ENCODE data around the gene DCN. TPM values are rescaled to one million over a fixed set of nuclear protein-coding genes. Genes with fewer than 3 reads are reported as not detected.
A peak's percentile ranks its signal among the peaks of the same experiment; 100 is the strongest.

The DCN gene
- total and polyA plus RNA-seq, 7 donors: 41.2 to 1,612 (median 675) TPM

DNA sequence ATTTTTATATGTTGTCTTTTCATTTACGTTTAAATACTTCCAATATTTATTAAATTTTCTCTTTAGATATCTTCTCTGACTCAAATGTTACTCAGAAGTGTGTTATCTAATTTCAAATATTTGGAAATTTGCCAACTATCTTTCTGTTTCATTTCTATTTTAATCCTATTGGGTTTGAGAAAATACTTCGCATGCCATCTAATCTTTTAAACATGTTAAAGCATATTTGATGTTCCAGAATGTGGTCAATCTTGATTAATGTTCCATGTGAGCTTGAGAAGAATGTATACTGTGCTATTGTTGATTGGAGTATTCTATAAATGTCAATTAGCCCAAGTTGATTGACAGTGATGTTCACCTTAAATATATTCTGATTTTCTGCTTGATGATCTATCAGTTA, 11.9 kb upstream of the DCN start:
- no peak for DNase-seq
- H3K9me3 ChIP-seq: no peaks in the 10 kb centered on the region
- H3K36me3 ChIP-seq: no peaks in the 10 kb centered on the region
- H3K27me3 ChIP-seq: no peaks in the 10 kb centered on the region
- TF ChIP-seq EP300 (IDR thresholded peaks at IDR 0.05) (no peak), POLR2A (IDR thresholded peaks at IDR 0.05) (no peak), CTCF (IDR thresholded peaks at IDR 0.05) (no peak)
- H3K27ac ChIP-seq: no peak overlapping the region
- no peaks in the 10 kb centered on the region for H3K4me1 ChIP-seq
- 87 to 90% methylated on average over 2 of the region's 2 CpGs for WGBS, 2 donors
- H3K4me3 ChIP-seq: no peak overlapping the region
- intact Hi-C loops (cut with DNase I): no loop called here

- Histone ChIP-seq H3K9me3 (no peaks in the 10 kb centered on the region), H3K4me3 (no peak overlapping the region), H3K27ac (no peak overlapping the region), H3K36me3 (no peaks in the 10 kb centered on the region), H3K4me1 (peaks cover 0 to 11% (median 4%) of the 10 kb centered on the region in 4 donors), H3K27me3 (no peaks in the 10 kb centered on the region)
- DNase-seq: no peak
- no peak for TF ChIP-seq POLR2A (IDR thresholded peaks at IDR 0.05)
- TF ChIP-seq CTCF (IDR thresholded peaks at IDR 0.05): no peak
- TF ChIP-seq POLR2AphosphoS5 (IDR thresholded peaks at IDR 0.05): no peak
- TF ChIP-seq EP300 (IDR thresholded peaks at IDR 0.05): no peak
- 69 to 78% methylated on average over 2 of the region's 2 CpGs for WGBS, 2 donors
- intact Hi-C loops (cut with DNase I): no loop called here
Observed at GRCh38 chr12:91191513-91192111, 9.0 kb upstream of the DCN start.

DNA sequence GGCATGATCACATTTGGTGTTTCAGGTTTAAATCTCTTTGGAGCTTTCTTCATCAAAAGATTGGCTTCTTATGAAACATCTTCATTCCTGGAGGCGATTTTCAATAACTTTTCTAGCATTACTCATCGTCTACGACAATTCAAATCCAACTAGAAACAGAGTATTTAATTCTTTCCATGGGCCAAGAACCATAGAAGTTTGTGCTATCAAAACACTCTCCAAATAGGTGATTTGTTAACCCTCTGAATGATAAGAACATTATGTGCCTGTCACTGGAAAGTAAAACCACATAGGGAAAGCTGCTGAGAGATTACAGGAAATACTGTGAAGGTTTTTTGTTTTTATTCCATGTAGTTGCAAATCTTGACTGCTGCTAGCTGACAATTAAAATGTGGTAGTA, 6.9 kb upstream of the DCN start:
- intact Hi-C loops (cut with DNase I): loop anchor here (5.0 kb wide), 1 partner anchor 47 kb away; no protein-coding TSS in a partner anchor
- H3K4me1 ChIP-seq: peaks cover 0 to 25% (median 17%) of the 10 kb centered on the region in 4 donors
- H3K9me3 ChIP-seq: no peaks in the 10 kb centered on the region
- H3K36me3 ChIP-seq: no peaks in the 10 kb centered on the region
- no peak overlapping the region for H3K4me3 ChIP-seq
- WGBS, 2 donors: 82 to 87% methylated on average over 3 of the region's 3 CpGs
- TF ChIP-seq POLR2AphosphoS5 (IDR thresholded peaks at IDR 0.05) (peak in 2 of 4 donors; percentile 43 to 48), EP300 (IDR thresholded peaks at IDR 0.05) (no peak)
- peak overlapping the region in 3 of 4 donors; percentile 25 to 40 (median 34) for H3K27ac ChIP-seq
- no peaks in the 10 kb centered on the region for H3K27me3 ChIP-seq
- DNase-seq: no peak

- Histone ChIP-seq H3K9me3 (no peaks in the 10 kb centered on the region), H3K4me1 (peaks cover 0 to 28% (median 20%) of the 10 kb centered on the region in 4 donors), H3K27me3 (no peaks in the 10 kb centered on the region), H3K4me3 (no peak overlapping the region), H3K27ac (peak overlapping the region in 2 of 4 donors; percentile 34 to 40), H3K36me3 (no peaks in the 10 kb centered on the region)
- DNase-seq: no peak
- intact Hi-C loops (cut with DNase I): loop anchor here (5.0 kb wide), 1 partner anchor 46 kb away; no protein-coding TSS in a partner anchor
- TF ChIP-seq POLR2A (IDR thresholded peaks at IDR 0.05) (no peak), CTCF (IDR thresholded peaks at IDR 0.05) (no peak), POLR2AphosphoS5 (IDR thresholded peaks at IDR 0.05) (no peak), EP300 (IDR thresholded peaks at IDR 0.05) (no peak)
Observed at GRCh38 chr12:91188778-91189177, 6.2 kb upstream of the DCN start.

DNA sequence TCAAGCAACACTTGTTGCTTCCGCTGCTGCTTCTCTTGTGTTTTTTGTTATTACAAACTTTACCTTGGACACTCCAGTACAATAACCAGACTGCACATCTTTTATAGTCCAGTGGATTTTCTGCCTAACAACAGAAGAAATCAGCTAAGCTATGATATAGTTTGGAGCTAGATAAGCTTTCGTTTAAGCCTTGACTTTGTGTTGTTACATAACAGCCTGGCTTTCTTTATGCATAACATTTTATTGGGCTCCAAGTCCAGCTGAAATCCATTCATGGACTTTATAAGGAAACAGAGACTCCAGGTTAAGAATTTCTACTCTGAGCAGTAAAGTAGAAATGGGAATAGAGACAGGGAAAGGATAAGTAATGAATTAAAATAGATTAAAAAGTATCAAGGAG, 3.5 kb upstream of the DCN start:
- 20 to 67% methylated on average over 2 of the region's 2 CpGs for WGBS, 2 donors
- intact Hi-C loops (cut with DNase I): loop anchor here (5.0 kb wide), 1 partner anchor 44 kb away; no protein-coding TSS in a partner anchor
- H3K9me3 ChIP-seq: no peaks in the 10 kb centered on the region
- H3K4me3 ChIP-seq: no peak overlapping the region
- no peak for DNase-seq
- peaks cover 0 to 52% (median 25%) of the 10 kb centered on the region in 4 donors for H3K4me1 ChIP-seq
- H3K27me3 ChIP-seq: no peaks in the 10 kb centered on the region
- TF ChIP-seq CTCF (IDR thresholded peaks at IDR 0.05) (no peak), POLR2A (IDR thresholded peaks at IDR 0.05) (no peak), EP300 (IDR thresholded peaks at IDR 0.05) (no peak), POLR2AphosphoS5 (IDR thresholded peaks at IDR 0.05) (no peak)
- no peaks in the 10 kb centered on the region for H3K36me3 ChIP-seq
- peak overlapping the region in 3 of 4 donors; percentile 53 to 75 (median 59) for H3K27ac ChIP-seq
